Left hindlimb (tissue), 1 donor: ENCODE results near the gene CSTF1.

ENCODE experiments used
- DNase-seq: peaks from one replicate; pipeline ENCODE4 v3.0.0-alpha.2; 2018

Gene CSTF1

DNA sequence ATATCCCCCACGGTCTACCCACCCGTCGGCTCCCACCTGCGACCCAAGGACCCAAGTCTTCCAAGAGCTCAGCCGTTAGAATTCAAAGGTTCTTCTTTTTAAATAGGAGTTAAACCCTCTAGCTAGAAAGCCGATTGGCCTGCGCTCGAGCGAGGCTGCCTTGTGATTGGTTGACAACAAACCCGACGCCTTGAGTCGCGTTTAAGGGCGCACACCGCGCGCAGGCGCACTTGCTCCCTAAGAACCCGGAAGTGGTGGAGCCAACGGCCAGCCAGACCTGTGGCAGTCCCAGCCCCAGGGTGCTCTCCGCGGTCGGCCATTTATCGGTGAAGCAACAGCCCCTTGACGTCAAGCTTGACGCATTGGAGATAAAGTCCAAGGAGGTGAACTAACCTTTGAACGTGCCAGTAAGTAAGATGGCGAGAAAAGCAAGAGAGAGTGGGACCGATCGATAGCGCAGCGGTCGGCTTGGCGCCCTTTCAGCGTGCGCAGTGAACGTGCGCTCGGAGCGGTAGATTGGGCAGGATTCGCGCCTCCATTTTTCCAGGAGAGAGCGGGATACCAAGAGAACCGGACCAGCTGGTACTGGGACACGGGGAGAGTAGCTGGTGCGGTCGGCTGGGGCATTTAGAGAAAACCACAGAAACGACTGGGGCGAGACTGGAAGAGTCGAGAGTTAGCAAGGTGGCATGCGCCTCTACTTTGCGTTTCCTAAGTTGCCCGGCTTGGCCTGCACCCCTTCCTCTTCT lies at the start of gene CSTF1, which contains the start of gene AURKA:
TSS of gene CSTF1 (plus strand) at position 514 of the 749 bp plus-strand sequence. CDS start 2,908 bp downstream, outside the sequence.
TSS of gene AURKA (minus strand) at position 84 of the 749 bp plus-strand sequence. CDS start 4,018 bp downstream, outside the sequence.
- DNase-seq: peak; percentile 99

- DNase-seq: no peak
Measured at GRCh38 chr20:56342783-56343182, 49.7 kb upstream of the CSTF1 start.

GRCh38 chr20:56343861-56344381 lies 48.5 kb upstream of the CSTF1 start:
- peak; percentile 63 for DNase-seq

GRCh38 chr20:56345911-56346310 lies 46.5 kb upstream of the CSTF1 start:
- DNase-seq: no peak

- no peak for DNase-seq
Measured at GRCh38 chr20:56347628-56348304, 44.7 kb upstream of the CSTF1 start.

DNA sequence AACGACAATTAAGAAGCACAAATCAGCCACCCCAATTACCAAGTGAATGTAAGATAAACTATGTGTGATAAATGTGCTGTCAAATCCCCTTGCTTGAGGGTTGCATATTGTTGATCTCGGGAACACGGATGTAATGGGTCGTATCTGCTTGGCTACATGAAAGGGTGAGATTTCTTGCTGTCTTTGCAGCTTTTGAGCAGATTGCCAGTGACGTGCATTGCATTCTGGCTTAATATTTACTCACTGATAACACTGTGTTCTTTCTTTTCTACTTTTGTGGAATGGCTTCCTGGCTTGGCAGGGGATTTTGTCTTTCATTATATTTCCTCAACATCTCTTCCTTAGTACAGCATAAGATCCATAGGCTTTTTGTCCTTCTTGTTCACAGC lies 44.1 kb upstream of the CSTF1 start:
- DNase-seq: no peak

DNA sequence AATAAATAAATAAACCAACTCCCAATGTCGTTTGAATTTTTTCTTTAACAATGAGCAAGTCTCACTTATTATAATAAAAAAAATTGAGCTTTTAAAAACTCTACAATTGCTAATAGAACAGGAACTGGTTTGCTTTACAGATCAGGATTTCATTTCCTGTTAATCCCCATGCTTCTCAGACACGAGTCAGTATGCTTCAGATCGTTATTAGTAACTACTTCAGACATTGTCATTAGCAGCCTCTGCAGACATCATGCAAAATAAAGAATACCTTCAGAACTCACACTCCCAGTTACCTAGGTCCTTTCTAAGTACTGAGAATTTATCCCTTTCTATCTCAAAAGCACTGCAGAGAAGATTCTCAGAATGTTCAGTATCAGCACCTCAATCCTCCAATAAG lies 43.7 kb upstream of the CSTF1 start:
- DNase-seq: no peak

- no peak for DNase-seq
Measured at GRCh38 chr20:56350842-56351241, 41.6 kb upstream of the CSTF1 start.

DNA sequence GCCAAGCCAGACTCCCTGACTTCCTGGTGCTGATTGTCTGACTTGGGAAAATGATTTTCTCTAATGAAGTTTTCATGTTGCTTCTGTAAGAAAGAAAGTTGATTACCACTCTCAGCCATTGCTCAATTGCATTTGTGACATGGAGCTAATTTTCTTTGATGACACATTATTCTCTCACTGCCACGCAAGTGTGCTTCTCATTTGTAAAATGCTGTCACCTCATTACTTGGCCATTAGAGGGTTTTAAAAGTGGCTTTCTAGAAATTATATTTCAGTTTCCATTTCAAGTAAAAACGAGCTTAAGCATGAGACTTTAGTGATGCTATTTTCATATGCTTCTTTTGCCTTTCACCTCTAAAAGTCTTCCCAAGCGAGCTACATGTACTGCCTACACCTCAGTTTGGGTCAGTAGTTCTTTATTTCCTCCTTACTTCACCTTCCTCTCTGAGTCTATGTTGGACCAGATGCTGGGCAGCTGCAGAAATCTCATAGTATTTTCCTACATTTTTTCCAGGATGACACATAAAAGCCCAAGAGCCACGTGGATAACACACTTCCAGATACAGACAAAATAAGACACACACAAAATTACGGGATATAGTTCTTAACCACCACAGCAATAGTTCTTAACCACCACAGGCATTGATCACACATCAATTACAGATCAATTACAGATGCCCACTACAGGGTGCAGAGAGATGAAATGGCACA lies 39.9 kb upstream of the CSTF1 start:
- no peak for DNase-seq

DNA sequence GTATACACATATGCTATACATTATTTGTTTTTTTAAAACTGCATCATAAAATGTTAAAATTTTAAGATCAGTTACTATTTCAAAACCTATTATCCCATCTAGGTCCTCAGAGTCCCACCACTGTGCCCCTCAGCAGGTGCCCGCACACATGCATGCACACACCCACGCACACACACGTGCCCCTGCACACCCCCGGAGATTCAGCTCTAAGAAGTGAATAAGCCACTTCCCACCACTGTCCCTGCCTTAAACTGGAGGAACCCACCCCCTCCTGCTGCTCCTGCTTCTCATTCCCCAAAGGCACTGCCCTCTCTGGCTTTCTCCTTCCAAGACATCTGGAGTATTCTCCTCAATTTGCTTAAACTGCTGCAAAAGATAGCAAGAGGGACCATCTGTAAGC lies 39.1 kb upstream of the CSTF1 start:
- no peak for DNase-seq

DNA sequence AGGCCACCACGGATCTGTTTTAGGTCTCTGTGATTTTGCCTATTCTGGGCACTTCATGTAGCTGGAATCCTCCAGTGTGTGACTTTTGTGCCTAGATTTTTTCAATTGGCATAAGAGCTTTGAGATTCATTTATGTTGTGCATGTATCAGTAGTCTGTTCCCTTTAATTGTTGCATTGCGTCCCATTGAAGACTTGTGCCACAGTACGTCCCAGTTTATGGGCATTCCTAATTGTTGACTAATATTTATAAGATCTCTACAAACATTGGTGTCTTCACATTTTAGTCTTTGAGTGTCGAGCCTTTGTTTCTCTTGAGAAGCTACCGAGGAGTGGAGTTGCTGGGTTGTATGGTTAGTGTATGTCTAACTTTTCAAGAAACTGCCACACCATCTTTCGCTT lies 34.4 kb upstream of the CSTF1 start:
- DNase-seq: no peak

DNA sequence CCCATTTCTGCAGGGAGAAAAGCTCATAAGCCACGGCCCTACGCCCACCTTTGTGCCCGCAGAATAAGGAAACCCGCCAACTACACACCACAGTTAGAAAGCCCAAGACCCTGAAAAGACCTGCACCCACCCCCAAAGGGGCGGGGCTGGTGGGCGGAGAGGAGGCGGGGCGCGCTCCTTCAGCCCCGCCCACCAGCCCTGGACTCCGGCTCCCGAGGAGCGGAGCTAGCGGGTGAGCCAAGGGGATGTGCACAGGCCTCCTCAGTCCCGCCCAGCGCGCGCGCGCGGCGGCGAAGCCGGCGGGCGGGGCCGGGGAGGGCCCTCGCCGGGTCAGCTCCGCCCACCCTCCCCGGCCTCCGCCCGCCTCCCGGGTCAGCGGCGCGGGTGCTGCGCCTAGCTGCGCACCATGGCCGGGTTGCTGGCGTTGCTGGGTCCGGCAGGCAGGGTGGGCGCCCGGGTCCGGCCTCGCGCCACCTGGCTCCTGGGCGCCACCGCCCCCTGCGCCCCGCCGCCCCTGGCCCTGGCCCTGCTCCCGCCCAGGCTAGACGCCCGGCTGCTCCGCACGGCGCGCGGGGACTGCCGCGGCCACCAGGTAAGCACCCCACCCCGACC lies 33.7 kb upstream of the CSTF1 start, which contains the start of gene FAM210B:
TSS of gene FAM210B (plus strand) at position 375 of the 612 bp plus-strand sequence. CDS start at position 407, 32 bp downstream.
- peak; percentile 91 for DNase-seq

GRCh38 chr20:56359212-56360132 lies 33.0 kb upstream of the CSTF1 start:
- DNase-seq: peak; percentile 71

DNA sequence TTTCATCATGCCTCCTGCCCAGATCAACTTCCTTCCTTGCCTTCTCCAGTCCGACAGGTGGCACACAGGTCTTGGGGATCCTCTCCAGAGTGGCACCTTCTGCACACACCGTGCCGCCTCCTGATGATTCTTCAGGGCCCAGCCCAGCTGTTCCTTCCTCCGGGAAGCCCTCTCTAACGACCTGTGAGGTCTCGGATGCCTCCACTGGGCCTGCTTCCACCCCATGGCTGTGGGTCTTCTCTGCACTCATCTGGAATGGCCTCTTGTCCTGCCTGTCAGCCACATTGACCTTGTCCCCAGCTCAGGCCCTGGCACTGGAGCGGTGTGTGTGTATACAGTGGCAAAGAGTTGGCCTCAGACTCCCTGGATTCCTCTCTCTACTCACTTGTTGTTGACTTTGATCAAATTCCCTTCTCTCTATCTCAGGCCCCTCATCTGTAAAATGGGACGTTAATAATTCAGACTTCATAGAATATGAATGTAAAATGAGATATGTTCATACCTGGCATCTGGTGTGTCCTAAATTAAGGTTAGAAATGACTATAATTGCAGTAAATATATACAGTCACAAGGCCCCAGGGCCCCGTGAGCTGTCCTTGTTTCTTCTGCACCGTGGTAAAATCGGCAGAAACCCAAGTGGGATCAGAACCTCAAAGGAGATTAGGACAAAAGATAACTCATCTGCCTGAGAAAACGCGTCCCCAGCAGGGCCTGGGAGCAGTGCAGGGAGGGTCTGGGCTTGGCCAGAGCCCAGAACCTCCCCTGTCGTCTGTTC lies 32.1 kb upstream of the CSTF1 start:
- no peak for DNase-seq

DNA sequence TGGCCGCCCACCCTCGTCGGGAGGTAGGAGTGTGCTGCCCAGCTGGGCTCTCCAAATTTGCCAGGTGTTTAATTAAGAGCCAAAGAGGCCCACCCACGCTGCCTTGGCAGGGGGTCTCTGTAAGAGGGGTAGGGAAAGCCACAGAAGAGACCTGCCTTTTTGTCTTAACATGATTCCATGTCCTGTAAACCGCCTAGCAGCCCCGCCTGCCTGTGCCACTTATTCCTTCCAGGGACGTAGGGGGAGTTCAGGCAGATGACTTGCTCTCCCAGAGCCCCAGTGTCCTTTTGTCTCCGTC lies 31.6 kb upstream of the CSTF1 start:
- no peak for DNase-seq

GRCh38 chr20:56361900-56362299 lies 30.5 kb upstream of the CSTF1 start:
- DNase-seq: no peak

GRCh38 chr20:56362833-56363413 lies 29.5 kb upstream of the CSTF1 start:
- DNase-seq: no peak

DNA sequence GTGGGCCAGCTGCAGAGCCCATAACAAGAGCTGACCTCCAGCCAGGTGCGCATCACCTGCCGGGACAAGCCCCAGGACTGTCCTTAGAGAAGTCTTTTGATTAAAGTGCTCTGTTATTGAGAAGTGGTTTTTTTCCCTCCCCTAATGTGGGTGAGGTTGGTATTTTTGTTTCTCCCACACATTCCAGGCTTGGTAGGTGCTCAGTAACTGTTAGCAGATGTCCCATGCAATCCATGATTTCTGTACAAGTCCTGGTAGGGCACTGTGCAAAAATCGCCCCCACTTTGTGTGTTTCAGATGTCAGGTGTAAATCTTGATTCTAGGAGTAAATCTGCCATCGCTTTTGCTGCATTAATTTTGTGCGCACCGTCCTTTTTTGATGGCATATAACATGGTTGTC lies 29.0 kb upstream of the CSTF1 start:
- DNase-seq: no peak

- no peak for DNase-seq
Measured at GRCh38 chr20:56368351-56369134, 23.9 kb upstream of the CSTF1 start.

DNA sequence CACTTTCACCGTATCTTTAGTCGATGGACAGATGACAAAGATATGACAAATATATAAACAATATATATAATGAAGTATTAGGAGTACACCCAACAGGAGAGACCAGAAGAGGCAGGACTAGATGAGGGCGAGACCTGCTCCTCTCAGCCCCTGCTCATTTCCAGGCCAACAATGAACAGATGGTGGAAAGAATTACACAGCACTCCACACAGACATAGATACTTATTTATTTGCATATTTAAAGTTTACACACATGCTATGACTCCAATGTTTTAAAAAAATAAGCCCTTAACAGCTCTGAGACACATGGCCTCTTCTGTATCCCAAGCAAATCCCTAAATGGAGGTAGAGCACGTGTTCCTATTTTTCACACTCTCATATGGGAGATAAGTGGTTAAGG lies 23.3 kb upstream of the CSTF1 start:
- no peak for DNase-seq
